ENCODE results near the gene SERINC4. TPM values are rescaled to one million over a fixed set of nuclear protein-coding genes. Genes with fewer than 3 reads are reported as not detected.
A peak's percentile ranks its signal among the peaks of the same experiment; 100 is the strongest.

SERINC4 gene
- total RNA-seq, 1 donor from 2014 or later = not detected

DNA sequence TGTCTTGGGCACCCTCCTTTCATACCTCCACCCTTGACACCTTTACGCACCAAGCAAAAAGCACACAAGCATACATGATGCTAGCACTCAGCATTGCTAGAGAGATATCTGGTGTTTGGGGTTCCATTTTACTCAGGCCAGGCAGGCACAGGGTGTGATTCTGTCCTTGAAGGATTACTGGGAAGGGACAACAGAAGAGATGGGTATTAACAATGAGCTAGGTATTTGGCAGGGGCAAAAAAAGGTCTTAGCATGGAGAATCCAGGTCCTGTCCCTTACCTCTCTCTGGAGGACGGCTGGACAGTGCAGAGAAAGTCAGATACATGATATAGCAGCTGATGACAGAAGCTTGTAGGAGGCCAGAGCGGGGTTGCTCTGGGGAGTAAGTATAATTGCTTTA lies 3.5 kb downstream of the SERINC4 start:
- H3K9me3 ChIP-seq = no peaks in the 10 kb centered on the region
- DNase-seq = no peak
- TF ChIP-seq CTCF (IDR thresholded peaks at IDR 0.05) = no peak
- no peak overlapping the region for H3K4me3 ChIP-seq
- H3K36me3 ChIP-seq = peaks cover 54% of the 10 kb centered on the region
- H3K27me3 ChIP-seq (ENCODE audit: low read depth) = no peaks in the 10 kb centered on the region
- peaks cover 67% of the 10 kb centered on the region for H3K4me1 ChIP-seq
- intact Hi-C loops (cut with DNase I) = no loop called here
- no peak for ATAC-seq
- H3K27ac ChIP-seq = no peak overlapping the region

DNA sequence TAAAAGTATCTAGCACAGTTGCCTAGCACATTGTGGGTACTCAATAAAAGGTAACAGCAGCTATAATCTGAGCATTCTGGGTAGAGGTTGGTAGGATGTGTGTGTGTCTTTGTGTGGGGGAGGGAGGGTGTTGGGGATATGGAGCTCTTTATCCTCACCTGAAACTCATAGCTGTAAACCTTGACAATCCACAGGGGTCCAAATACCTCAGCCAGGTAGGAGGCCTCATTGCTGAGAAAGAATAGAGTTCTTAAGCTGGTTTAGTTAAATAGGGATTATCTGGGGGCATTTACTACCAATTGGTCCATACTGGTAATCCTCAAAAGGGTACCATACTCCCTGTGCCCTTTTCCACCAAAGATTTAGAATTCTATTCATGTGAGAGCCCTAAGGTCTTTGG lies 4.0 kb downstream of the SERINC4 start:
- H3K9me3 ChIP-seq = no peaks in the 10 kb centered on the region
- ATAC-seq (no peak), DNase-seq (no peak)
- H3K27me3 ChIP-seq (ENCODE audit: low read depth) = no peaks in the 10 kb centered on the region
- peaks cover 54% of the 10 kb centered on the region for H3K36me3 ChIP-seq
- intact Hi-C loops (cut with DNase I) = no loop called here
- H3K4me3 ChIP-seq = no peak overlapping the region
- no peak overlapping the region for H3K27ac ChIP-seq
- TF ChIP-seq CTCF (IDR thresholded peaks at IDR 0.05) = no peak
- H3K4me1 ChIP-seq = peaks cover 61% of the 10 kb centered on the region

DNA sequence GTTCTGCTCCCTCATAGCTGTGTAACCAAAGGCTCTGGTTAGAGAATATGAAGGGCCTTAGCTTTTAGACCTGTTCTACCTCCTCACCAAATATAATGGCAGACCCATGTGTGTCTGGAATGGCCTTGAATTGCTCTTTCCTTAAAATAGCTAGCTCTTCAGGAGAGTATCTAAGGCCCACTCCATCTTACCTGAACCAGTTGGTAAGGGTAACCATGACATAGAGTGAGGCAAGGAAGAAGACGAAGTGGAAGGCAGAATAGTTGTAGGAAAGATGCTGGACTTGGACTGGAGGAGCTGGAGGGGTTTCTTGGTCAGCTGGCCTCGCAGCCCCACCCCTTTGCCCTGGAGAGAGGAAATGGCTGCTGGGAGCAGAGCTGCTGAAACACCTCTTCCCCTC lies 4.8 kb downstream of the SERINC4 start:
- TF ChIP-seq CTCF (IDR thresholded peaks at IDR 0.05) = no peak
- peaks cover 54% of the 10 kb centered on the region for H3K36me3 ChIP-seq
- H3K4me1 ChIP-seq = peaks cover 59% of the 10 kb centered on the region
- H3K27ac ChIP-seq = peak overlapping the region; percentile 96
- intact Hi-C loops (cut with DNase I) = no loop called here
- no peaks in the 10 kb centered on the region for H3K9me3 ChIP-seq
- no peaks in the 10 kb centered on the region for H3K27me3 ChIP-seq (ENCODE audit: low read depth)
- ATAC-seq (no peak), DNase-seq (no peak)
- H3K4me3 ChIP-seq = no peak overlapping the region

DNA sequence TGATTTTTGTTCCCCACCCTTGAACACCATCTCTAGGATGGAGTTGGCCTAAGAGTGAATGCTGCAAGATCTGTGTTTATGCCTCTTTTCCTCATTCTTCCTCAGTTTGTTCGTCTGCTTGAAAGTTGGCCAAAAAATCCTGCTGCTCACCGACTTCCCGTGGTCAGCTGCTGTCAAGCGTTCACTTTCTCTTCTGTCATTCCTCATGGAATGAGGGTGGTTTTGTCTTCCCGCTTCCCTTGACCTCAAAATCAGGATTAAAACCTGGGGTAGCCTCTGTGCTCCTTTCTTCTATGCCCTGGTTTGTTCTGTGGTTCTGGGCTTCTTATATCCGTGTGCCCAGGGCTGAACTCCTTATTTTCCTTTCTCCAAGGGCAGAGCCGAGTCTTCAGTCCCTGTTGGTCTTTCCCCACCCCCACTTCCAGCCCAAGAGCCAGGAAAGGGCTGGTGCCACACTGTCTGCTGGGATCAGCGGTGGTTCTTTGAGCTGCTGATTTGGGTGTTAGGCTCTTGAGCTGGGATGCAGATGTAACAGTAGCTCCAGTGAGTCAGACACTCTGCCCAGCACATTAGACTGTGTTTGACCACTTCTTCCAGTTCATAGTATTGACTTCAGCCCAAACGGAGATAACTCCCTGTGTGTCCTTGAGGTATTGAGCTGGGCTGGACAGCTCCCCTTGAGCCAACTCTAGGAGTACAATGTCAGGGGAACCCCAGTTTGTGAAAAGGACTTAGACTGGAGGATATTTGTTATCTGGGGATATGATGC lies 5.6 kb downstream of the SERINC4 start:
- H3K36me3 ChIP-seq = peaks cover 49% of the 10 kb centered on the region
- no peaks in the 10 kb centered on the region for H3K9me3 ChIP-seq
- peak overlapping the region; percentile 96 for H3K27ac ChIP-seq
- TF ChIP-seq CTCF (IDR thresholded peaks at IDR 0.05) = no peak
- no peaks in the 10 kb centered on the region for H3K27me3 ChIP-seq (ENCODE audit: low read depth)
- H3K4me3 ChIP-seq = peak overlapping the region; percentile 90
- intact Hi-C loops (cut with DNase I) = no loop called here
- DNase-seq (no peak), ATAC-seq (no peak)
- H3K4me1 ChIP-seq = peaks cover 52% of the 10 kb centered on the region

DNA sequence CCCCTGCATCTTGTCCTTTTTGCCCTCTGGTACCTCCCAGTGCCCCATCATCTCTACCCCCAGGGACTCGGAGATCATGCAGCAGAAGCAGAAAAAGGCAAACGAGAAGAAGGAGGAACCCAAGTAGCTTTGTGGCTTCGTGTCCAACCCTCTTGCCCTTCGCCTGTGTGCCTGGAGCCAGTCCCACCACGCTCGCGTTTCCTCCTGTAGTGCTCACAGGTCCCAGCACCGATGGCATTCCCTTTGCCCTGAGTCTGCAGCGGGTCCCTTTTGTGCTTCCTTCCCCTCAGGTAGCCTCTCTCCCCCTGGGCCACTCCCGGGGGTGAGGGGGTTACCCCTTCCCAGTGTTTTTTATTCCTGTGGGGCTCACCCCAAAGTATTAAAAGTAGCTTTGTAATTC lies 6.4 kb downstream of the SERINC4 start:
- intact Hi-C loops (cut with DNase I) = no loop called here
- Histone ChIP-seq H3K4me1 (peaks cover 48% of the 10 kb centered on the region), H3K4me3 (peak overlapping the region; percentile 90), H3K9me3 (no peaks in the 10 kb centered on the region), H3K27ac (peak overlapping the region; percentile 96), H3K27me3 (ENCODE audit: low read depth) (no peaks in the 10 kb centered on the region), H3K36me3 (peaks cover 41% of the 10 kb centered on the region)
- TF ChIP-seq CTCF (IDR thresholded peaks at IDR 0.05) = no peak
- DNase-seq = no peak
- no peak for ATAC-seq

Measured in lower lobe of right lung (tissue), 2 donors.